Tibial nerve (tissue), 4 donors: Measurements from ENCODE around the gene TMBIM4. TPM values are rescaled to one million over a fixed set of nuclear protein-coding genes. Genes with fewer than 3 reads are reported as not detected.

Experiments
- DNase-seq, 2 donors: peaks; one replicate each; pipeline ENCODE4 v3.0.0-alpha.2; 2019; ENCODE audit warnings: low spot score in 2 of 2
- H3K27ac ChIP-seq, 4 donors: fragments of 200-600 bp; sonication (generic) in 3 of 4; one replicate each; pipeline ENCODE4 v1.5.1; 2017 to 2019; ENCODE audit warnings: mild to moderate bottlenecking in 1 of 4
- H3K27me3 ChIP-seq, 2 donors: fragments of 200-600 bp; sonication (generic) in 1 of 2; one replicate each; pipeline versions ENCODE4 v1.5.1 to v1.6.0; 2017 to 2019
- H3K36me3 ChIP-seq, 3 donors: fragments of 200-600 bp; sonication (generic); one replicate each; pipeline ENCODE4 v1.5.1; 2018 to 2019
- H3K4me1 ChIP-seq, 4 donors: fragments of 200-600 bp; sonication (generic) in 3 of 4; one replicate each; pipeline ENCODE4 v1.5.1; 2017 to 2019
- H3K4me3 ChIP-seq, 4 donors: fragments of 200-600 bp; sonication (generic) in 3 of 4; one replicate each; pipeline ENCODE4 v1.5.1; 2017 to 2019; ENCODE audit warnings: mild to moderate bottlenecking in 1 of 4, moderate library complexity in 1 of 4
- H3K9me3 ChIP-seq, 4 donors: fragments of 200-600 bp; sonication (generic) in 3 of 4; one replicate each; pipeline ENCODE4 v1.5.1; 2017 to 2019
- EP300 ChIP-seq, 2 donors: sonication (generic); formaldehyde crosslinking; IDR thresholded peaks; one replicate each; pipeline ENCODE4 v1.6.1; 2017; ENCODE audit warnings: antibody characterized with exemption in 2 of 2, mild to moderate bottlenecking in 1 of 2
- POLR2A ChIP-seq, 2 donors: fragments of 450-650 bp; IDR thresholded peaks; one replicate each; pipeline ENCODE4 v1.6.1; 2017; ENCODE audit warnings: antibody characterized with exemption in 2 of 2, mild to moderate bottlenecking in 2 of 2, moderate library complexity in 2 of 2
- WGBS, 2 donors: methylation state at CpG; one replicate each; pipeline ENCODE4 v1.1.5; 2018; 5-methylcytosine and 5-hydroxymethylcytosine counted together
- total RNA-seq, 4 donors: library from RNA; depleted of rRNA; stranded (reverse); fragments of >200 nt; gene quantifications; one replicate each; pipeline ENCODE4 v1.1.0, GENCODE V29; 2016
- TF ChIP-seq, protein P1 (sequence below), 5 experiments: fragments of 200-600 bp in 3 of 5; fragments of 450-650 bp in 2 of 5; sonication (generic) in 3 of 5; IDR thresholded peaks; one replicate each; pipeline ENCODE4 v1.5.1; 2016 to 2019; ENCODE audit warnings: antibody characterized with exemption in 5 of 5, mild to moderate bottlenecking in 3 of 5, moderate library complexity in 2 of 5

TMBIM4 gene
- total RNA-seq, 4 donors from 2014 or later: 101 to 229 (median 199) TPM

DNA sequence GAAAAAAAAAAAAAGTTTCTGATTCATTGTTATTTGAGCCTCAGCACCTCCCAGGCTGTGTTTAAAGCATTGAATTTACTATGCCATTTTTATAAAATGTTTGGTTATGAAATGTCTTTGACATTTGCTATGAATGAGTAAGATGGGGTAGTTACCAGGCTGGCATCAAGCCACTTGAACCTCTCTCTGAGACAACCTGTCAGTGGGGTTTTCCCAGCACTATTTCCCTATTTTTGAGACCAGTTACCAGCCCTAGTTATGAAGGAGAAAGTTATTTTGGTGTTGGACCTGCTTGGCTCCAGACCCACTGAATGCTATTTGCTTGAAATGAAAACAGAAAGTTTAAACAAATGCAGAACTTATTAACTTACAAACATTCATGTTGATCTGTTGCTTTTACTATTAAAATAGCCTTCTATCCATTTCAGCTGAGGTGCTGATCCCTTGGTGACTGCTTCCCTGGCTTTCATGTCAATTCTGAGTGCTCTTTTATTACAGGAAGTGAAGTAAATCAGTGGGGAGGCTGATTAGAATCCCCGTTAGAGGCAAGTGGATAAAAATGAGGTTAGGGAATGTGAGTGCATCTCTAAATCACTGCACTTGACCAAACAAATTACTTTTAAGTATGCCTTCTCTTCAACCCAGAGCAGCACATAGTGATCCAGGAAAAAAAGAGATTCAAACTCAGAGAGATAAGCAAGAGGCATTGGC lies 77.1 kb downstream of the TMBIM4 start:
- DNase-seq: no peak
- Histone ChIP-seq H3K36me3 (no peaks in the 10 kb centered on the region), H3K9me3 (no peaks in the 10 kb centered on the region), H3K27me3 (no peaks in the 10 kb centered on the region), H3K4me1 (peaks cover 0 to 9% (median 3%) of the 10 kb centered on the region in 4 donors), H3K4me3 (no peak overlapping the region), H3K27ac (no peak overlapping the region)
- 4% methylated on average over 1 of the region's 1 CpG for WGBS, 2 donors
- TF ChIP-seq, protein P1, sequence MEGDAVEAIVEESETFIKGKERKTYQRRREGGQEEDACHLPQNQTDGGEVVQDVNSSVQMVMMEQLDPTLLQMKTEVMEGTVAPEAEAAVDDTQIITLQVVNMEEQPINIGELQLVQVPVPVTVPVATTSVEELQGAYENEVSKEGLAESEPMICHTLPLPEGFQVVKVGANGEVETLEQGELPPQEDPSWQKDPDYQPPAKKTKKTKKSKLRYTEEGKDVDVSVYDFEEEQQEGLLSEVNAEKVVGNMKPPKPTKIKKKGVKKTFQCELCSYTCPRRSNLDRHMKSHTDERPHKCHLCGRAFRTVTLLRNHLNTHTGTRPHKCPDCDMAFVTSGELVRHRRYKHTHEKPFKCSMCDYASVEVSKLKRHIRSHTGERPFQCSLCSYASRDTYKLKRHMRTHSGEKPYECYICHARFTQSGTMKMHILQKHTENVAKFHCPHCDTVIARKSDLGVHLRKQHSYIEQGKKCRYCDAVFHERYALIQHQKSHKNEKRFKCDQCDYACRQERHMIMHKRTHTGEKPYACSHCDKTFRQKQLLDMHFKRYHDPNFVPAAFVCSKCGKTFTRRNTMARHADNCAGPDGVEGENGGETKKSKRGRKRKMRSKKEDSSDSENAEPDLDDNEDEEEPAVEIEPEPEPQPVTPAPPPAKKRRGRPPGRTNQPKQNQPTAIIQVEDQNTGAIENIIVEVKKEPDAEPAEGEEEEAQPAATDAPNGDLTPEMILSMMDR (IDR thresholded peaks at IDR 0.05): no peak
- TF ChIP-seq EP300 (IDR thresholded peaks at IDR 0.05): no peak
- TF ChIP-seq POLR2A (IDR thresholded peaks at IDR 0.05): no peak

DNA sequence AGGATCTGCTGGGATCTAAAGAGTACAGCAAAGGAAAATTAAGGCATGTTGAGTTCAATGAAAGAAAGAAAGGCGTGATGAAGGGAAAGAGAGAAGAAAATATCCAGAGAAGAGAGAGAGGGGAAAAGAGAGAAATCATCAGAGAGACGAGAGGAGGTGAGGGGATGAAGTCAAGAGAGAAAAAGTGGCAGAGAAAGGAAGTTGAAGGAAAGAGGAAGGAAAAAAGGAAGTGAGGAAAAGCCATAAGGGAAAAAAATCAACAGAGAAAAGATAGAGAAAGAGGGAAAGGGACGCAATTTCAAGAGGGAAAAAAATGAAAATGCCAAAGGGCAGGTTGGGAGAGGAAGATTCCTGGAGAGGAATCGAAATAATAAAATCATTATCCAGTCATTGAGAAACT lies 79.6 kb downstream of the TMBIM4 start:
- no peak for TF ChIP-seq EP300 (IDR thresholded peaks at IDR 0.05)
- Histone ChIP-seq H3K4me1 (peaks cover 0 to 9% (median 3%) of the 10 kb centered on the region in 4 donors), H3K9me3 (no peaks in the 10 kb centered on the region), H3K36me3 (no peaks in the 10 kb centered on the region), H3K4me3 (no peak overlapping the region), H3K27ac (no peak overlapping the region), H3K27me3 (no peaks in the 10 kb centered on the region)
- DNase-seq: no peak
- 76 to 82% methylated on average over 4 of the region's 4 CpGs for WGBS, 2 donors

DNA sequence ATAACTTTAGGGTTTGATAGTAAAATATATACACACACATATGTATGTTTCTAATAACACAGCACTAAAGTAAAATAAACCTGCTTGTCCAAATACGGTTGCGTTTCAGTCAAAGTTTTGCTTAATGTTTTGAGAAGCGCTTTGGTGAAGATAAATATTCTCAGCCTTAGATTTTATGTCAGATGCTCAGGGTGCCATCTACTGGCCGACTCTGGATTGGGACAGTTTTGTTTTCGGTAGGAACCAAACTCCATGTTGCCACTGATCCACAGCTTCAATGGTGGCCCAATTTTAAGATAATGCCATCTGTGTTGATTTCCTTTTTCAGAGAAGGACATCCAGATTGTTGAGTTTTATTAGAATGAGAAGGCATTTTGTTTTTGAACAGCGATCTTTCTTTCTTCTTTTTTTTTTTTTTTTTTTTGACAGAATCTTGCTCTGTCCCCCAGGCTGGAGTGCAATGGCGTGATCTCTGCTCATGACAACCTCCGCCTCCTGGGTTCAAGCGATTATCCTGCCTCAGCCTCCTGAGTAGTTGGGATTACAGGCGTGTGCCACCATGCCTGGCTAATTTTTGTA lies 82.3 kb downstream of the TMBIM4 start:
- no peak overlapping the region for H3K27ac ChIP-seq
- TF ChIP-seq, protein P1 (IDR thresholded peaks at IDR 0.05): peak; percentile 58 to 76 (median 67)
- TF ChIP-seq POLR2A (IDR thresholded peaks at IDR 0.05): no peak
- WGBS, 2 donors: 33 to 35% methylated on average over 10 of the region's 10 CpGs

DNA sequence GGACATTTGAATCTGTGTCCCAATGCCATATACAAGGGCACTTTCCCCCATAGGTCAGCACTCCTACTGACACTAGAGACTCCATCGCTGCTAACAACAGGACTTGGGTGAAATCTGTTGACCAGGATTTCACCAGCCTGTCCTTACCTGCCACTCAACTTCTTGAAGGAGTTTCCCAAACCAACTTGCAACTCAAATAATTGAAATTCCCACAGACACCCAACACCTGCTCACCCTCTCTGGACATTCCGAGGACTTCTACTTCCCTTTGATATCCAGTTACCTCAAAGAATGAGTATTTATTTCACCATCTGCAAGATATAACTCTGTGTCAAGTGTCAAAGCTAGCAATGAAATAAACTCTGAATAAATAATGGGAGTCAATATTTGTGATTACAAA lies 83.8 kb downstream of the TMBIM4 start:
- H3K27ac ChIP-seq: no peak overlapping the region
- TF ChIP-seq EP300 (IDR thresholded peaks at IDR 0.05): no peak
- TF ChIP-seq, protein P1 (IDR thresholded peaks at IDR 0.05): no peak
- TF ChIP-seq POLR2A (IDR thresholded peaks at IDR 0.05): no peak
- H3K36me3 ChIP-seq: no peaks in the 10 kb centered on the region
- no peaks in the 10 kb centered on the region for H3K27me3 ChIP-seq
- H3K9me3 ChIP-seq: peaks cover 0 to 5% (median 2%) of the 10 kb centered on the region in 4 donors
- no peak for DNase-seq
- no peaks in the 10 kb centered on the region for H3K4me1 ChIP-seq
- WGBS, 2 donors: 93 to 95% methylated on average over 2 of the region's 2 CpGs
- no peak overlapping the region for H3K4me3 ChIP-seq

More for the DNA sequence above, 82.3 kb downstream of the TMBIM4 start:
- no peak overlapping the region for H3K4me3 ChIP-seq
- H3K9me3 ChIP-seq: peaks cover 0 to 5% (median 2%) of the 10 kb centered on the region in 4 donors
- no peaks in the 10 kb centered on the region for H3K27me3 ChIP-seq
- peaks cover 0 to 1% (median under 1%) of the 10 kb centered on the region in 4 donors for H3K4me1 ChIP-seq
- DNase-seq: peak; percentile 58 to 90
- H3K36me3 ChIP-seq: no peaks in the 10 kb centered on the region

Other genes starting within 250 kb of the TMBIM4 start
- 1 to 10 TPM; 4.1 to 4.8 (median 4.4) TPM for gene LLPH, start 39.2 kb downstream of the TMBIM4 start, total RNA-seq
- 10 to 100 TPM; 31.6 to 35.8 (median 33.2) TPM for gene IRAK3, start 19.2 kb upstream of the TMBIM4 start, total RNA-seq
- gene HELB, start 132.5 kb upstream of the TMBIM4 start, total RNA-seq: 10 to 100 TPM in 1 of 4 donors, 1 to 10 TPM in 3; 4.0 to 11.1 (median 6.0) TPM